IPS-11a (cell line): ENCODE data around the gene GLO1.

Source experiments
- H3K4me3 ChIP-seq: one replicate; pipeline ENCODE4 v1.5.1; 2013; ENCODE audit warnings: low read depth, low read length, control low read depth

Gene GLO1

GRCh38 chr6:38702558-38703397 is at the start of gene GLO1:
TSS of gene GLO1 (minus strand) at chr6:38703145. CDS start at chr6:38703054, 91 bp downstream.
- peak within 1 kb of the TSS; percentile 83 for H3K4me3 ChIP-seq

GRCh38 chr6:38750968-38751615 is 48.1 kb upstream of the GLO1 start:
- H3K4me3 ChIP-seq, result no peak overlapping the region

GRCh38 chr6:38749473-38749872 is 46.5 kb upstream of the GLO1 start:
- no peak overlapping the region for H3K4me3 ChIP-seq

GRCh38 chr6:38739532-38739931 is 36.6 kb upstream of the GLO1 start:
- H3K4me3 ChIP-seq, result no peak overlapping the region

GRCh38 chr6:38738261-38738660 is 35.3 kb upstream of the GLO1 start:
- no peak overlapping the region for H3K4me3 ChIP-seq

- no peak overlapping the region for H3K4me3 ChIP-seq
Observed at GRCh38 chr6:38736951-38737350, 34.0 kb upstream of the GLO1 start.

GRCh38 chr6:38730140-38730862 is 27.4 kb upstream of the GLO1 start:
- no peak overlapping the region for H3K4me3 ChIP-seq

GRCh38 chr6:38728203-38728602 is 25.3 kb upstream of the GLO1 start:
- H3K4me3 ChIP-seq, result no peak overlapping the region

- H3K4me3 ChIP-seq, result no peak overlapping the region
Observed at GRCh38 chr6:38725414-38726183, 22.7 kb upstream of the GLO1 start.

- no peak overlapping the region for H3K4me3 ChIP-seq
Observed at GRCh38 chr6:38724343-38724742, 21.4 kb upstream of the GLO1 start.

GRCh38 chr6:38723783-38724182 is 20.8 kb upstream of the GLO1 start:
- no peak overlapping the region for H3K4me3 ChIP-seq

GRCh38 chr6:38722727-38723334 is 19.9 kb upstream of the GLO1 start:
- H3K4me3 ChIP-seq, result no peak overlapping the region

- H3K4me3 ChIP-seq, result no peak overlapping the region
Observed at GRCh38 chr6:38722038-38722437, 19.1 kb upstream of the GLO1 start.

- no peak overlapping the region for H3K4me3 ChIP-seq
Observed at GRCh38 chr6:38720295-38720694, 17.4 kb upstream of the GLO1 start.

GRCh38 chr6:38719358-38719757 is 16.4 kb upstream of the GLO1 start:
- H3K4me3 ChIP-seq, result no peak overlapping the region

- H3K4me3 ChIP-seq, result no peak overlapping the region
Observed at GRCh38 chr6:38716825-38717224, 13.9 kb upstream of the GLO1 start.

- peak within 1 kb of the TSS; percentile 22 for H3K4me3 ChIP-seq
Observed at GRCh38 chr6:38715016-38715689, 12.2 kb upstream of the GLO1 start, which contains the start of gene DNAH8. TSS of gene DNAH8 (plus strand) at chr6:38715311. CDS start at chr6:38722810, 7,499 bp downstream.

- H3K4me3 ChIP-seq, result no peak overlapping the region
Observed at GRCh38 chr6:38714239-38715015, 11.5 kb upstream of the GLO1 start.

- H3K4me3 ChIP-seq, result no peak overlapping the region
Observed at GRCh38 chr6:38713812-38714211, 10.9 kb upstream of the GLO1 start.
